ELR (cell line): Measurements from ENCODE around the gene NPEPL1.

Experiments
- DNase-seq: peaks from one replicate; pipeline ENCODE4 v3.0.0-alpha.2; 2015; ENCODE audit warnings: low read depth

NPEPL1 gene

GRCh38 chr20:58762120-58762519 is 69.5 kb downstream of the NPEPL1 start:
- DNase-seq, result no peak

DNA sequence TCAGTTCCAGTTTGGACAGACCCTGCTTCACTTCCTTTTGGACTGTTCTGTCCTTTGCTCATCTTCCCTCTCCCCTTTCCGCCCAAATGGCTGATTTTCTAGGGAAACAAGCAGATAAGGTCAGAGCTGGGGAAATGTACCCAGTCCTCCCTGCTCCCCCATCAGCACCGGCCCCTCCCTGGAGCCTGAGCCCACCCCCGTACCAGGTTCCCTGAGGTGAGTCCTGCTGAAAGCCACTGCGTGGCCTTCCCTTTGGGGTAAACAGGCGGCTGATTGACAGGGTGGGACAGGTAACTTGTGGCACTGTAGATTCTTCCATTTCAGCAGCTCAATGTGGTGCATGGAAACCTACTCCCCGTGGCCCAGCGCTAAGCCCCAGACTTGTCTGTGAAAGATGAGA is 70.5 kb downstream of the NPEPL1 start:
- DNase-seq, result no peak
